PC-3 (cell line): Measurements from ENCODE around the gene SLC6A3. TPM values are rescaled to one million over a fixed set of nuclear protein-coding genes. Genes with fewer than 3 reads are reported as not detected.

Experiments used
- ATAC-seq: fragments of 200-7000 bp; cut with Tn5 transposase; 2 replicates; pipeline ENCODE4 v1.9.1; 2020; ENCODE audit warnings: mild to moderate bottlenecking, moderate library complexity
- BruUV-seq: library from RNA; stranded (reverse); fragments of 400-500 nt; replicated peaks from 2 replicates; lab custom pipeline; 2021; lab: Mats Ljungman, UMichigan
- CTCF ChIA-PET: fragments of 300-600 bp; sonication (Branson Sonifier 250); formaldehyde crosslinking; loops from one replicate; lab custom pipeline; 2022; ENCODE audit warnings: antibody characterized with exemption; lab: Charles Lee
- POLR2A ChIA-PET: fragments of 300-600 bp; sonication (Branson Sonifier 250); formaldehyde crosslinking; loops from one replicate; lab custom pipeline; 2022; ENCODE audit warnings: antibody characterized with exemption; ENCODE audit not compliant: unreplicated experiment; lab: Charles Lee
- DNase-seq: peaks from one replicate; pipeline ENCODE4 v3.0.0-alpha.2; 2015
- H2AFZ ChIP-seq: fragments of 300-600 bp; sonication (generic); 2 replicates; pipeline ENCODE4 v1.6.0; 2016; ENCODE audit warnings: antibody characterized with exemption, low read length
- H3F3A ChIP-seq: fragments of 300-600 bp; sonication (generic); one replicate; pipeline ENCODE4 v1.6.0; 2017; ENCODE audit warnings: antibody characterized with exemption, low read length, control low read depth, mild to moderate bottlenecking; ENCODE audit not compliant: unreplicated experiment
- H3K27ac ChIP-seq: fragments of 300-600 bp; sonication (generic); 2 replicates; pipeline ENCODE4 v1.5.1; 2016; ENCODE audit warnings: mild to moderate bottlenecking, low read length
- H3K27me3 ChIP-seq: fragments of 300-600 bp; sonication (generic); 2 replicates; pipeline ENCODE4 v1.6.1; 2016; ENCODE audit warnings: low read length, mixed read lengths
- H3K36me3 ChIP-seq: fragments of 300-600 bp; sonication (generic); 2 replicates; pipeline ENCODE4 v1.6.1; 2016; ENCODE audit warnings: low read depth, mixed run types, low read length, mixed read lengths
- H3K4me1 ChIP-seq: fragments of 300-600 bp; sonication (generic); 2 replicates; pipeline ENCODE4 v1.5.1; 2016; ENCODE audit warnings: low read length; ENCODE audit not compliant: insufficient read depth
- H3K4me2 ChIP-seq: fragments of 300-600 bp; sonication (generic); 2 replicates; pipeline ENCODE4 v1.6.0; 2016; ENCODE audit warnings: low read length
- H3K4me3 ChIP-seq: fragments of 300-600 bp; sonication (generic); 2 replicates; pipeline ENCODE4 v1.5.1; 2016; ENCODE audit warnings: mild to moderate bottlenecking, low read length, mixed read lengths
- H3K79me2 ChIP-seq: fragments of 300-600 bp; sonication (generic); 2 replicates; pipeline ENCODE4 v1.6.1; 2017; ENCODE audit warnings: low read length, mixed read lengths
- H3K9ac ChIP-seq: fragments of 300-600 bp; sonication (generic); 2 replicates; pipeline ENCODE4 v1.6.0; 2016; ENCODE audit warnings: mild to moderate bottlenecking, low read length
- H3K9me2 ChIP-seq: fragments of 300-600 bp; sonication (generic); replicated peaks from 2 replicates; pipeline ENCODE4 v1.6.1; 2016; ENCODE audit warnings: mixed run types, low read length, mixed read lengths
- H3K9me3 ChIP-seq: fragments of 300-600 bp; sonication (generic); 2 replicates; pipeline ENCODE4 v1.6.1; 2016; ENCODE audit warnings: low read length, mixed read lengths
- H4K20me1 ChIP-seq: fragments of 300-600 bp; sonication (generic); 2 replicates; pipeline ENCODE4 v1.6.1; 2016; ENCODE audit warnings: low read length, mixed read lengths
- CTCF ChIP-seq: fragments of 300-600 bp; sonication (generic); conservative IDR thresholded peaks from 2 replicates; pipeline ENCODE4 v1.5.1; 2017; ENCODE audit warnings: antibody characterized with exemption, low read depth, mild to moderate bottlenecking, low read length
- EZH2 ChIP-seq: fragments of 300-600 bp; sonication (generic); IDR thresholded peaks from one replicate; pipeline ENCODE4 v1.6.1; 2017; ENCODE audit warnings: antibody characterized with exemption, mild to moderate bottlenecking, low read length; ENCODE audit not compliant: unreplicated experiment
- EZH2phosphoT487 ChIP-seq: fragments of 300-600 bp; sonication (generic); IDR thresholded peaks from 2 replicates; pipeline ENCODE4 v1.6.1; 2018; ENCODE audit warnings: mild to moderate bottlenecking, antibody characterized with exemption, low read length, borderline replicate concordance
- intact Hi-C: fragments of 100-400 bp; cut with micrococcal nuclease; formaldehyde crosslinking; loops from 2 replicates; pipeline ENCODE4 v1.9.0; 2023
- total RNA-seq: library from RNA; depleted of rRNA; stranded (reverse); fragments of >200 nt; gene quantifications from 2 replicates; pipeline ENCODE4 v1.2.3, GENCODE V29; 2014

Gene SLC6A3
- total RNA-seq, 1 experiment from 2014 or later = not detected

- DNase-seq (no peak), ATAC-seq (no peak)
- ChIA-PET CTCF (no interaction called here), POLR2A (no interaction called here)
- TF ChIP-seq EZH2 (no peak), CTCF (no peak), EZH2phosphoT487 (no peak)
- BruUV-seq = no TSS peak
- Histone ChIP-seq H3K27ac (no peak overlapping the region), H3K27me3 (peaks cover 68% of the 10 kb centered on the region), H3K9me3 (no peaks in the 10 kb centered on the region), H3K9ac (no peak overlapping the region), H3K36me3 (no peaks in the 10 kb centered on the region), H3K4me3 (no peak overlapping the region), H3F3A (no peaks in the 10 kb centered on the region), H3K9me2 (no peaks in the 10 kb centered on the region), H3K79me2 (no peaks in the 10 kb centered on the region), H2AFZ (no peak overlapping the region), H3K4me1 (no peaks in the 10 kb centered on the region), H3K4me2 (no peak overlapping the region), H4K20me1 (no peaks in the 10 kb centered on the region)
- intact Hi-C loops = no loop called here
Measured at GRCh38 chr5:1364211-1364610, 81.0 kb downstream of the SLC6A3 start.

- no peaks in the 10 kb centered on the region for H3F3A ChIP-seq
- ChIA-PET POLR2A (no interaction called here), CTCF (no interaction called here)
- no peak for ATAC-seq
- no peaks in the 10 kb centered on the region for H3K9me3 ChIP-seq
- H3K36me3 ChIP-seq = no peaks in the 10 kb centered on the region
- H2AFZ ChIP-seq = no peak overlapping the region
- H3K4me2 ChIP-seq = no peak overlapping the region
- TF ChIP-seq CTCF (no peak), EZH2 (no peak), EZH2phosphoT487 (no peak)
- no peak overlapping the region for H3K27ac ChIP-seq
- no peak overlapping the region for H3K9ac ChIP-seq
- intact Hi-C loops = no loop called here
- no peaks in the 10 kb centered on the region for H3K79me2 ChIP-seq
- H3K4me1 ChIP-seq = no peaks in the 10 kb centered on the region
- DNase-seq = no peak
- H3K27me3 ChIP-seq = peaks cover 71% of the 10 kb centered on the region
- no TSS peak for BruUV-seq
- no peak overlapping the region for H3K4me3 ChIP-seq
- no peaks in the 10 kb centered on the region for H3K9me2 ChIP-seq
- H4K20me1 ChIP-seq = no peaks in the 10 kb centered on the region
Measured at GRCh38 chr5:1363581-1363980, 81.7 kb downstream of the SLC6A3 start.

- ATAC-seq (no peak; the same call in 1 of the 2 replicates), DNase-seq (no peak)
- no peaks in the 10 kb centered on the region for H3F3A ChIP-seq
- H3K27me3 ChIP-seq = peaks cover 70% of the 10 kb centered on the region
- no peaks in the 10 kb centered on the region for H3K79me2 ChIP-seq
- H4K20me1 ChIP-seq = no peaks in the 10 kb centered on the region
- H3K9me2 ChIP-seq = no peaks in the 10 kb centered on the region
- H2AFZ ChIP-seq = no peak overlapping the region
- H3K4me3 ChIP-seq = no peak overlapping the region
- H3K36me3 ChIP-seq = no peaks in the 10 kb centered on the region
- H3K9ac ChIP-seq = no peak overlapping the region
- no peaks in the 10 kb centered on the region for H3K9me3 ChIP-seq
- BruUV-seq = no TSS peak
- no peak overlapping the region for H3K4me2 ChIP-seq
- TF ChIP-seq EZH2 (no peak), EZH2phosphoT487 (no peak), CTCF (no peak)
- intact Hi-C loops = no loop called here
- ChIA-PET POLR2A (no interaction called here), CTCF (no interaction called here)
- no peak overlapping the region for H3K27ac ChIP-seq
- no peaks in the 10 kb centered on the region for H3K4me1 ChIP-seq
Measured at GRCh38 chr5:1363160-1363559, 82.1 kb downstream of the SLC6A3 start.
